Bronchial epithelial cell (primary cell): ENCODE measurements around the gene KCNK1. TPM values are rescaled to one million over a fixed set of nuclear protein-coding genes. Genes with fewer than 3 reads are reported as not detected.
"Not testable (repeated sequence)": the region's sequence is repeated elsewhere in the genome, so short reads cannot be mapped to it uniquely, and the experiment has no call there.

ENCODE experiments used
- DNase-seq: peaks from one replicate; pipeline ENCODE4 v3.0.0-alpha.2; 2010; ENCODE audit warnings: low read depth
- FAIRE-seq: peaks from 2 replicates; lab custom pipeline; 2011; peaks lifted over from hg19 to GRCh38; lab: Jason Lieb, UNC
- H3K27me3 ChIP-seq: 2 replicates; pipeline ENCODE4 v1.5.1; 2011; ENCODE audit warnings: low read length; ENCODE audit not compliant: control insufficient read depth, insufficient read depth
- H3K36me3 ChIP-seq: 2 replicates; pipeline ENCODE4 v1.5.1; 2011; ENCODE audit warnings: low read length; ENCODE audit not compliant: control insufficient read depth, insufficient read depth
- H3K4me3 ChIP-seq: 2 replicates; pipeline ENCODE4 v1.5.1; 2011; ENCODE audit warnings: mild to moderate bottlenecking, low read depth, low read length, control low read depth
- CTCF ChIP-seq: IDR thresholded peaks from 2 replicates; pipeline ENCODE4 v1.5.1; 2011; ENCODE audit warnings: mild to moderate bottlenecking, moderate library complexity, low read length, control low read depth, inconsistent platforms; ENCODE audit not compliant: insufficient read depth, severe bottlenecking
- total RNA-seq: library from RNA; depleted of rRNA; stranded (reverse); fragments of >200 nt; gene quantifications from 2 replicates; pipeline ENCODE4 v1.2.1, GENCODE V29; 2014

Gene KCNK1
- total RNA-seq, 1 donor from 2014 or later: 25.8 TPM

- TF ChIP-seq CTCF: no peak
- no peaks in the 10 kb centered on the region for H3K27me3 ChIP-seq
- H3K36me3 ChIP-seq: no peaks in the 10 kb centered on the region
- no peak overlapping the region for H3K4me3 ChIP-seq
- no peak for FAIRE-seq
- no peak for DNase-seq
Observed at GRCh38 chr1:233681285-233681684, 67.4 kb downstream of the KCNK1 start.

- DNase-seq, FAIRE-seq, H3K27me3 ChIP-seq, H3K36me3 ChIP-seq, H3K4me3 ChIP-seq: not testable (repeated sequence)
Observed at GRCh38 chr1:233686653-233687052, 72.7 kb downstream of the KCNK1 start.

GRCh38 chr1:233689017-233689747 is 75.3 kb downstream of the KCNK1 start:
- peak; percentile 26 for DNase-seq

DNA sequence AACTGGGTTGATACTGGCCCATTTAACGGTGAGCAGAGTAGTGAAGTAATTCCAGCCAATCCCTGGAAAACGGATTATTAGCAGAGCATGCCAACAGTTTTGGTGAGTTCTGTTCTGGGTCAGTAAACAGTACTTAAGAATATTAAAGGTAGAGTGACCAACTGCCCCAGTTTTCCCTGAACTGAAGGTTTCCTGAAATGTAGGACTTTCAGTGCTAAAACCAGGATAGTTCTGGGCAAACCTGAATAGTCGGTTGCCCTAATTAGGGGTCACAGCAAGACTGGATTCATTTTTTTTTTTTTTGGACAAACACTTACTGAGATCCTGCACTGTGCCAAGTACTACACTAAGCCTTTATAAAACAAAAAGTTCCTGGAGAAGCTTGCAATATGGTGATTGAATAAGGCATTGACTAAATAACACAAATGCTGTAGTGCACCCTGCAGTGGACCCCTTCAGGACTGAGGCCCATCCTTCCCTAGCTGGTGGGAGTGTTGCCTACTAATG is 75.9 kb downstream of the KCNK1 start:
- DNase-seq (no peak), FAIRE-seq (no peak)
- TF ChIP-seq CTCF: no peak
- no peak overlapping the region for H3K4me3 ChIP-seq
- H3K27me3 ChIP-seq: no peaks in the 10 kb centered on the region
- no peaks in the 10 kb centered on the region for H3K36me3 ChIP-seq

More at GRCh38 chr1:233689017-233689747, 75.3 kb downstream of the KCNK1 start:
- Histone ChIP-seq H3K27me3 (no peaks in the 10 kb centered on the region), H3K36me3 (no peaks in the 10 kb centered on the region), H3K4me3 (no peak overlapping the region)
- FAIRE-seq: no peak
- TF ChIP-seq CTCF: no peak

DNA sequence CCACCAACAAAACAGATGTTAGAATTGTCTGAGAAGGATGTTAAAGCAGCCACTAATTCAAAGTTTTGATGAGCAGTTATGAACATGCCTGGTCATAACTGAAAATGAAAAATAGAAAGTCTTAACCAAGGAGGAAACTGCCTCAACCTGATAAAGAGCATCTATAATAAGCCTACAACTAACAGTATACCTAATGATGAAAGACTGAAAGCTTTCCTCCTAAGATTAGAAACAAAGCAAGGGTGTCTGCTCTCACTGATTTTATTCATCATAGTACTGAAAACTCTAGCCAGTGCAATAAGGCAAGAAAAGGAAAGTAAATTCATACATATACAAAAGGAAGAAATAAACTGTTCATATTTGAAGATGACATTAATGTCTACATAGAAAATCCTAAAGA is 82.0 kb downstream of the KCNK1 start:
- H3K36me3 ChIP-seq: no peaks in the 10 kb centered on the region
- FAIRE-seq (no peak), DNase-seq (no peak)
- no peak for TF ChIP-seq CTCF
- H3K27me3 ChIP-seq: no peaks in the 10 kb centered on the region
- H3K4me3 ChIP-seq: no peak overlapping the region

GRCh38 chr1:233700338-233700737 is 86.4 kb downstream of the KCNK1 start:
- H3K27me3 ChIP-seq: no peaks in the 10 kb centered on the region
- no peak overlapping the region for H3K4me3 ChIP-seq
- FAIRE-seq (no peak), DNase-seq (no peak)
- TF ChIP-seq CTCF: no peak
- no peaks in the 10 kb centered on the region for H3K36me3 ChIP-seq
